HG03378 (cell line): ENCODE data around the gene SFR1.
"Not testable (repeated sequence)": the region's sequence is repeated elsewhere in the genome, so short reads cannot be mapped to it uniquely, and the experiment has no call there.

Experiments used
- ATAC-seq: cut with Tn5 transposase; IDR thresholded peaks from one replicate; pipeline ENCODE4 v1.9.1; 2021; ENCODE audit warnings: mild to moderate bottlenecking, moderate library complexity; ENCODE audit not compliant: unreplicated experiment

The SFR1 gene

DNA sequence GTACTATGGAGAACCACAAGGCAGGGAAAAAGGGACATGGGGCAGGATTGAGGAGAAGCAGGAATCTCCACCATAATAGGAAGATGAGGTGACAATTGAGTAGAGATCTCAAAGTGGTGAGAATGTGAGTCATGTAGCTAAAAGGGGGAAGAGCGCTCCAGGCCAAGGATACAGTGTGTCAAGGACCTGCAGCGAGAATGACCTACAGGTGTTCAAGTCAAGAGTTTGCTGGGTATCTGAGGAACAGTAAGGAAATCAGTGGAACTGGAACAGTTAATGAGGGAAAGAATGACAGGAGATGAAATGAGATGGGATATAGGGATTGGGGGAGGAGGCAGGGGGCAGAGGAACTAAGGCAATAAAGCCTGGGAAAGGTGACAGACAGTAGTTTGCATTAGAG, 33.6 kb downstream of the SFR1 start:
- ATAC-seq = no peak

DNA sequence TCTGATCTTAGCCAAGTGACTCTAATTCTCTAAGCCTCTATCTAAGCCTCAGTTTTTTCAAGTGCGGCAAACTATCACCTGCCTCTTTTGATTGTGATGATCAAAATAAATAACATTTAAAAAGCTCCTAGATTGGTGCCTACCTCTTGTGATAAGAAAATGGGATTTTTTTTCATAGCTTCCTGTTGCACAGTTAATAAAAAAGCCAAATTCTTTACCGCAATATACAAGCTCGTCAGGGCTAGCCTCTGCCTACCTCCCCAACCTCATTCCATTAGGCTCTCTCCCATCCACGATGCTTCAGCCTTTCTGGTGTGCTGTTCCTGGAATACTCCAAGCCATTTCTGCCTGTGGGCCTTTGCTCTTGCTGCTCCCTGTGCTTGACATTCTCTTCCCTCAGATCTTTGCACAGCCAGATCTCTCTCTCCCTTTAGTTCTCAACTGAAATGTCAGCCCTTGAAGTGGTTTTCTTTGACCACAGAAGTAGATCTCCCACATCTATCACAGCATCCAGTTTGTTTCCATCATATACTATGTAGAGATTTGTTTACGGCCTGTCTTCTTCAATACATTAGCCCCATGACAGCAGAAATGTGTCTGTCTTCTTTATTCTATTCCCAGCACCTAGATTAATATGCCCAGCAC, 48.8 kb downstream of the SFR1 start:
- ATAC-seq = no peak

DNA sequence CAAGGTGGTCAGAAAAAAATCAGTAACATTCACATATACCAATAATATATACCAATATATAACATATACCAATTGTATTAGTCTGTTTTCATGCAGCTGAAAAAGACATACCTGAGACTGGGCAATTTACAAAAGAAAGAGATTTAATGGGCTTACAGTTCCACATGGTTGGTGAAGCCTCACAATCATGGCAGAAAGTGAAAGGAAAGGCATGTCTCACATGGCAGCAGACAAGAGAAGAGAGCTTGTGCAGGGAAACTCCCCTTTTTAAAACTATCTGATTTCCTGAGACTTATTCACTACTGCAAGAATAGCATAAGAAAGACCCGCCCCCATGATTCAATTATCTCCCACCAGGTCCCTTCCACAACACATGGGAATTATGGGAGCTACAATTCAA, 52.2 kb downstream of the SFR1 start:
- ATAC-seq = not testable (repeated sequence)
